ENCODE data around the gene RABL6.

GRCh38 chr9:136858452-136858843 lies 50.7 kb downstream of the RABL6 start:
- no peak for TF ChIP-seq IKZF3 (tag by site-specific recombination; IDR thresholded peaks at IDR 0.05)
- no peak for TF ChIP-seq ZNF138 (tag by site-specific recombination; IDR thresholded peaks at IDR 0.05; ENCODE audit: borderline replicate concordance)
- no peak for TF ChIP-seq CTCF (tag by site-specific recombination; IDR thresholded peaks at IDR 0.05)
- TF ChIP-seq ZBTB7A (tag by site-specific recombination; IDR thresholded peaks at IDR 0.05; ENCODE audit: low read depth): no peak
- TF ChIP-seq ZNF398 (tag by site-specific recombination; IDR thresholded peaks at IDR 0.05): no peak
- no peak for TF ChIP-seq ZNF549 (tag by site-specific recombination; IDR thresholded peaks at IDR 0.05)
- TF ChIP-seq ZNF394 (tag by site-specific recombination; IDR thresholded peaks at IDR 0.05; ENCODE audit: borderline replicate concordance): no peak
